Measurements from ENCODE around the gene BCAS3.
A peak's percentile ranks its signal among the peaks of the same experiment; 100 is the strongest.

The BCAS3 gene

DNA sequence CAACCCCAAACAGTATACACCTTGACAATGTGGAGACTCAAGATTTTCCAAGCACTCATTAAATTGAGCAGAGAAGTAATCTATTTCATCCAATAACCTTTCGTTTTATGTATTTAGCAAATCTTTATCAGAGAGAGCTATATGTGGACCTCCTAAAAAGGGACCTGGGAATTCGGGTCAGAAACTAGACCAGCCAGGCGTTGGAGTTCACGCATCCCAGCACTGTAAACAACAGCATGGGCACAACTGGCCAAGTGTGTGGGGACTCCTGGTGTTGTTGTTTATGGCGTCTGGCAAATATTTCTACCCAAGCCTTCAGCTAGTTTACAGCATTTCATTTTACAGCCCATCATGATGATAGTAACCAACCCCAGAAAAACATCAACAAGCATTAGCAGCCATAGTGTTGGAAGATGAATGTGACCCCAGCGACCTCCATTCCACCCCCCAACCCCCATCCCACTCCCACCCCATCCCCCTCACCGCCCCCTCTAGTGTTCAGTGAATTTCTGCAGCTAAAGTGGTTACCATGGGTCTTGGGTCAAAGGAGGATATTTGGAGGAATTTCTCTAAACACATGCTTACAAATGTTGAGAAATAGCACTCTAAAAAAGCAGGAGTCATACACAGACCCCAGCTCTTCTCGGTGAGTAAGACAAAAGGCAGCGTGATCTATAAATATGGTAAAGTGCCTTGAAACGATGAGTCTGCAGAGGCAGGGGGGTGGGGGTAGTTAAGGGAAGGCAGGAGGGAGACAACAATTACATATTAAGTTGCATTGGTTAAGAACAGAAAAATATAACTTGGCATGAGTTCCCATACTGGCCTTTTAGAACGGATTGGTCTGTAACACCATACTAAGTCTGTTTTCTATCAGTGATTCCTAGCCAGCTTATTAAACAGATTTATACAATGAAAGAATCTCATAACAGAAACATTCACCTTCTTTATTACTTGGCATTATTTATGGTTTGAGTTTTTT lies 630.5 kb downstream of the BCAS3 start:
- peak; percentile 98 for DNase-seq

GRCh38 chr17:61309362-61310256 lies 632.0 kb downstream of the BCAS3 start:
- peak; percentile 91 for DNase-seq

DNA sequence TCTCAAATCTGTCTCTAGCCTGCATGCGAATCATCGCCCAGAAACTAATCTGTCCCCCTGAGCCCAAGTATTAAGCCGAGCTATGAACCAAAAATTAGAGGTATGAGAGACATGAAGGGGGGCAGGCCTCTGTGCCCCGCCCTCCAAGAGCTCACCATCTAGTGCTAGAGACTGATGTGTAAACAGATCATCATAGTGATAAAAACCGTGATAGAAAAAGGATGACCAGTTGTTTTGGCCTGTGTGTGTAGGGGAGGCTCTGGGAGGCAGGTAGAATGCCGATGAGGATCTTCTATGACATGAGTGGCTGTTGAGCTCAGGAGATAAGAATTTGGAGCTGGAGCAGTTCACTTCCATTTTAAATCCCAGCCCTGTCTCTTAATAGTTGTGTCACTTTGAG lies 632.9 kb downstream of the BCAS3 start:
- DNase-seq: peak; percentile 57

GRCh38 chr17:61312406-61313295 lies 635.0 kb downstream of the BCAS3 start:
- DNase-seq: no peak

GRCh38 chr17:61313461-61314326 lies 636.0 kb downstream of the BCAS3 start:
- DNase-seq: no peak

DNA sequence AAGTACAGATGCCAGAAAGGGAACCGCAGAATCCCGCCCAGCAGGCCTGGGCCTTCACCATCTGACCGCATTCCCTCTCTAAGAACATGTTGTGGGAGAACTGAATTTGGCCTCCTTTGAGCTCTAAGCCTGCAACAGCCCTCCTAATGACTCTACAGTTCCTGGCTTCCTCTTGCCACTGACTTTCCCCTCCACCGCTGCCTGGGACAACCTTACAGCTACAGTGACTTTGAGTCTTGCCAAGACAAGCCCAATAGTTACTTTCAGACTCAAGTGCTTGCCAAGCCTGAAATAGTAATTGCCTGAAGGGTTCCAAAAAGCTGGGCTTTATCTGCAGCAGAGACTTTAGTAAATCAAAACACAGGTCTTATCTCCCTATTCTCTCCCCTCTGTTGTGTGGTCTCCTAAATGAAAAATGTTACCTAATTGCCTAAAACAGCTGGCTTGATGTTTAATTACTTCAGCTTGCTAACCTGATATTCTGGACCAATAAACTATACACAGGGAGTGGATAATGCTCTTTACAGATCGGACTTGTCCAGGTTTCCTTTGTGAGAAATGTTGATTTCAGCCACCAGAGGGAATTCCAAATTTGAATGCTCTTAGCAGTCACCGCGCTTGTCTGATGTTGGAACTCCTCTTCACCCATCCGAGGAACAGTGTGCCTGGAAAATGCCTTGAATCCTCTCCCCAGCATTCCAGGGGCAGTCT lies 636.9 kb downstream of the BCAS3 start:
- DNase-seq: peak; percentile 51

DNA sequence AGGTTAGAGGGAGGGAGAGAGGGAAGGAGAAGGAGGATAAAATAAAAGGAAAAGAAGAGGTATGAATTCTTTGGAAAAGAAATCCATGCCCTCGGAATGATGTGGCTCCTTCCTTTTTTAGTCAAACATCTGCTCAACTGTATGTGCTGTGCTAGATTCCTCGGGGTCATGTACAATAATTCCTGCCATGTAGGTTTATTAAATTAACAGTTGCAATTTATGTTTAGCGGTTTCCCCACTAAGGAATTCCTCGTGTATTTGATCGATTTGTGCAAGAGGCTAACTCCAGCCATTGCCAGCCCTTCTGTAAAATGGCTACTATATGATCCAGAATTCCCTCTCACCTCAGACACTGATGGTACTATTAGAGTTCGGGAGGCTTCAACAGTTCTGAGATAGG lies 639.0 kb downstream of the BCAS3 start:
- no peak for DNase-seq

DNA sequence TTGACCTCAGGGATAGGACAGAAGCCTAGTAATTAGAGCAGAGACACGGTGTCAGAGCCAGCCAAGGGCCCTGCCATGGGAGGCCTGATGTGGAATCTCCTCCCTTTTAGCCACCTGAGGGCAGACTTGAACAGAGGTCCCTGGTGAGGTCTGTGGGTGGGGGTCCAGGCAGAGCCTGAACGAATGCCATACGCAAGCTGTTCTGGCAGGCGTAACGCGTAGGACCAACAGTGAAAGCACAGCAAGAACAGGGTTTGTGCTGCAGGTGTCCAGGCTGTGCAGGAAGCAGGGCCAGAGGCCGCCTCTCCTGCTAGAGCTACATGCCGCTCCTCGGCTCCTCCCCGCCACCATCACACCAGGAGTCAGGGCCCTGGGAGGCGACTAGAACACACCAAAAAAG lies 640.1 kb downstream of the BCAS3 start:
- DNase-seq: no peak

GRCh38 chr17:61318684-61319098 lies 641.0 kb downstream of the BCAS3 start:
- no peak for DNase-seq

- no peak for DNase-seq
Measured at GRCh38 chr17:61321344-61321743, 643.7 kb downstream of the BCAS3 start.

- DNase-seq: no peak
Measured at GRCh38 chr17:61322325-61323002, 644.8 kb downstream of the BCAS3 start.

DNA sequence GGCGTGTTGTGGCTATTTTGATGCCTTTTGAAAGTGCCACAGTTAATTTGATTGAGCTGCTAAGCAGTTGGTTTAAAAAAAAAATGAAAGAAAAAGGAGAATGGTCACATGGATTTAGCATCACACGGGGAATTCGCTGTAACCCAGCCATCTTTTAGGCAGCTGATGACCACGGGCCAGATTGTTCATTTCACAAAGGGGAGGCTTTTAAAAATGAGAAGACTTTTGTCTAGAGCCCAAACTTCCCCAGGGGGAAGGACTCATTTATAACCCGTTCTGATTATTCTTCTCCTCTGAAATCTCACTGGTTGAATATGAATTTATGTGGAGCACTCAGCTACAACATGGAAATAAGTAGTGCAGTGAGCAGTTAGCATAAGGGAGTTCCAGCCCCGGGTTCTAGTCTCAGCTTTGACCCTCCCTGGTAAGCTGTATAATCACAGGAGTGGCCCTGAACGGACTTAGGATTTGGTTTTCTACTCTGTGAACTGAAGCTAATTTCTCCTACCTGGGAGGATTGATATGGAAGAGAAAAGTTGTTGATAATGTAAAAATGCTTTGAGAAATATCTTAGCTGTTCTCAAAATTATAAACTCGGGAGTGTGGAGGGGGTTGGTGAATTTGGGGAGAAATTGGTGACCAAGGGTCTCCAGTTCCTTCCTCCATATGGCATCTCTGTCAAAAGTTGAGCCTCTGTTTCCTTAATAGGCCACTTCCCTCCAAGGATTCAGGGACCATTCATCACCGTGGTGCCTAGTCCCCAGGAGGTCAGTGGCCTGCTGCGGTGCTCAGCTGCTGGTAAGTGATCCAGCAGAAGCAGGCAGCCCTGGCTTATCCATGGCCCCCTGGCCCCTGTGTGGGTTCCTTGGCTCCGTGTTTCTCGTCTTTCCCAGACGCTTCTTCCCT lies 645.6 kb downstream of the BCAS3 start:
- no peak for DNase-seq

DNA sequence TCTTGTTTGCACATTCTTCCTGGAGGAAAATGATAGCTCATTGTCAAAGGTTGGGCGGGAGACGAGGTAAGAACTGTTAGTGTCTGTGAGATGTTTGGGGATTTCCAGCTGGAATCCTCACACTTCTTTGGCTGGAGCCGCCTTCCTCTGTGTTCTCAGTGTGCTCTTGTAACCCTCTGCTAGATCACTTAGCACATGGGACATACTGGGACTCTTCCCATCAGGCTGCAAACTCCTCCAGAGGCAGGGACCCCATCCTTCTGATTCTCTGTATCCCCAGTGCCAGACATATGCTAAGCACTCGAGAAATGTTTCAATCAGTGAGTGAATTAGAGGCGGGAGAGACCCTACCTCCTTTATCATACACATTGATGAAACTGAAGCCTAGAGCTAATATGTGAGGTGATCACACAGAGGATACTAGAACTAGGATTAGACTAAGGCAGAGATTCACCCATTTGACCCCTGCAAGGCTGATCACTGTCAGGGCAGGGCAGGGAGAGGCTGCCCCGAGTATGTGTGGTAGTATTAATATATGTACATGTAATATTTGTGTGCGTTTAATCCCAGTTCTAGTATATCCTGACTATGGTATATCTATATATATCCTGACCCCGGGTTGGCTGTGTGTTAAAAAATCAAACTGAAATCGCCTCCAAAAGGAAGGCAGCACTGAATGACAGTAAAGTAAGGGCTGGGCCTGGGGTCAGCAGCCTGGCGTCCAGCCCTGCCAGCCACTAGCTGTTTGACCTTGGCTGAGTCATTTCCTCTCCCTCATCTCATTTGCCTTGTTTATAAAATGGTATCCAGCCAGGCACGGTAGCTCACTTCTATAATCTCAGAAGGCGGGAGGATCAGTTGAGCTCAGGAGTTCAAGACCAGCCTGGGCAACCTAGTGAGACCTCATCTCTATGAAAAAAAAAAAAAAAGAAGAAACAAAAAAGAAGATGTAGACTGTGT lies 646.5 kb downstream of the BCAS3 start:
- DNase-seq: no peak

GRCh38 chr17:61324950-61325349 lies 647.3 kb downstream of the BCAS3 start:
- DNase-seq: no peak

DNA sequence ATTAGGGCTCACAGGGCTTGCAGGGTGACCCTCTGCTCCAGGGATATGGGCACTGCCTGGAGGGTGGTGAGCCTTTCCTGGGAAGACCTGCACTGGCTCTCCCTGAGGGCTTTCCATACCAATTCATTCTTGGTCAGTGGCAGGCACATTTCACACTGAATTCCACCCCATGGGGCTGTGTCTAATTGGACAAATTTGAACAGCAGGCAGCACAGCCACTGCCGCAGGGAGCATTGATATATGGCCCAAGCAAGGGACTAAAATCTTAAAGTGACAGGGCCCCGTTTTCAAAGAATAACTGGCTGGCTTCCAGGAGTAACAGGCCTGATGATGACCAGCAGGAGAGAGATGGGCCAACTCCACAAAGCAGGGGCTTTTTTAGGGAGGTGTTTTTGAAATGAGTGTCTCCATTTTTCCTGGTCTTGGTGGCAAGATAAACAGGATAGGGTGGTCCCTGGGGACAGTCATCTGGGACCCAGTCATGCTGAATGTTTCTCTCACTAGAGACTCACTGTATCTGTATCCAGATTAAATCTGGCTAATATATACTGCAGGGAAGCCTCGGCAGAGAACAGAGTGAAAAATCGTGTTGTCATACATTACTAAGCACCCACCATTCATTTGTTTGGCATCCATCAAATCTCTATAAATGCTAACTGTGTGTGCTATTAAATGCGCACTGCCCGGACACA lies 647.9 kb downstream of the BCAS3 start:
- DNase-seq: peak; percentile 93

DNA sequence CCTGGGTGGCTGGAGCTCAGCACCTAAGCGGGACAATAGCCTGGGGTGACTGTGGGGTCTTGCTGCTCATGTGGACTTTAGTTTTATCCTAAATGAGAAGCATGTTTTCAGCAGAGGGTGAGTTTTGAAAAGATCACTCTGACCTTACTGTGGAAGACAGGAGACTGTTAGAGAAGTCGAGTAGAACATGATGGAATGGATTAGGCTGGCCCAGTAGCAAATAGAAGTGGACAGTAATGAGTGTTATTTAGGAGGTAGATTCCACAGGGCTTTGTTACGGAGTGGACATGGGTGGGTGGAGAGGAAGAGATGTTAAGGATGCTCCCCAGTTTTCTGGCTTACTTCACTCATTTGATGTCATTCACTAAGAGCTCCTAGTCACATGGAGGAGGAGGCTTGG lies 648.7 kb downstream of the BCAS3 start:
- no peak for DNase-seq

DNA sequence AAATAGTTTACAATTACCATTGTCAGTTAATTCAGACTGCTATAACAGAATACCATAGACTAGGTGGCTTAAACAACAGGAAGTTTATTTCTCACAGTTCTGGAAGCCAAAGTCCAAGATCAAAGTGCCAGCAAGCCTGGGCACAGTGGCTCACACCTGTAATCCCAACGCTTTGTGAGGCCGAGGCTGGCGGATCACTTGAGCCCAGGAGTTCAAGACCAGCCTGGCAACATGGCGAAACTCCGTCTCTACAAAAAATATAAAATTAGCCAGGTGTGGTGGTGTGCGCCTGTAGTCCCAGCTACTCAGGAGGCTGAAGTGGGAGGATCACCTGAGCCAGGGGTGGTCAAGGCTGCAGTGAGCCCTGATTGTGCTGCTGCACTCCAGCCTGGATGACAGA lies 650.7 kb downstream of the BCAS3 start:
- DNase-seq: no peak

Measured in fibroblast of skin of right biceps (primary cell).